ENCODE data around the gene PKP2.

DNA sequence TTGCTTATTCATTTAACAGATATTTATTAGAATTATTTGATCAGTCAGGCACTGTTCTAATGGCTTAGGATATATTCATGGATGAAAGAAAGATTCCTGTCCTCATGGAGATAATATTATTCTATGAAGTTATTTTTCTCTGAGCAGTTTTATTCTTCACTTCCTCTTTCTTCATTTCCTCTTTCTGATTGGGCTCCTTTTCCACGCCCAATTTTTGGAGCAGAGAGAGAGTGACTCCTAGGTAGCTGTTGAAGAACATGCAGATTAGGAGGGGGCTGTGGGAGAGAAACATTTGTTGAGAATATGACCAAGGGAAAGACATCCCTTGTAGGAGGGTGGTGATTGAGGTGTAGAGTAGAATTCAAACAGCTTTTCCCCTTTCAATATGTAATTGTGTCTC is 134.9 kb downstream of the PKP2 start:
- TF ChIP-seq, protein P1, sequence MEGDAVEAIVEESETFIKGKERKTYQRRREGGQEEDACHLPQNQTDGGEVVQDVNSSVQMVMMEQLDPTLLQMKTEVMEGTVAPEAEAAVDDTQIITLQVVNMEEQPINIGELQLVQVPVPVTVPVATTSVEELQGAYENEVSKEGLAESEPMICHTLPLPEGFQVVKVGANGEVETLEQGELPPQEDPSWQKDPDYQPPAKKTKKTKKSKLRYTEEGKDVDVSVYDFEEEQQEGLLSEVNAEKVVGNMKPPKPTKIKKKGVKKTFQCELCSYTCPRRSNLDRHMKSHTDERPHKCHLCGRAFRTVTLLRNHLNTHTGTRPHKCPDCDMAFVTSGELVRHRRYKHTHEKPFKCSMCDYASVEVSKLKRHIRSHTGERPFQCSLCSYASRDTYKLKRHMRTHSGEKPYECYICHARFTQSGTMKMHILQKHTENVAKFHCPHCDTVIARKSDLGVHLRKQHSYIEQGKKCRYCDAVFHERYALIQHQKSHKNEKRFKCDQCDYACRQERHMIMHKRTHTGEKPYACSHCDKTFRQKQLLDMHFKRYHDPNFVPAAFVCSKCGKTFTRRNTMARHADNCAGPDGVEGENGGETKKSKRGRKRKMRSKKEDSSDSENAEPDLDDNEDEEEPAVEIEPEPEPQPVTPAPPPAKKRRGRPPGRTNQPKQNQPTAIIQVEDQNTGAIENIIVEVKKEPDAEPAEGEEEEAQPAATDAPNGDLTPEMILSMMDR (IDR thresholded peaks at IDR 0.05), result no peak
- TF ChIP-seq POLR2A (IDR thresholded peaks at IDR 0.05), result no peak
- no peak for TF ChIP-seq POLR2AphosphoS5 (IDR thresholded peaks at IDR 0.05; ENCODE audit: insufficient read depth in 1 of 2, low read depth in 1 of 2)

Measured in vagina (tissue), 2 donors.